Astrocyte of the hippocampus (primary cell): ENCODE results near the gene HOXB6.

Source experiments
- DNase-seq: peaks from one replicate; pipeline ENCODE4 v3.0.0; 2011; ENCODE audit warnings: low read depth, low spot score

Gene HOXB6

GRCh38 chr17:48609759-48610281 lies 5.0 kb upstream of the HOXB6 start:
- no peak for DNase-seq

- no peak for DNase-seq
These were observed 4.2 kb upstream of the HOXB6 start for GRCh38 chr17:48609033-48609432.

GRCh38 chr17:48608494-48608834 lies 3.7 kb upstream of the HOXB6 start:
- DNase-seq: no peak

GRCh38 chr17:48606892-48607614 lies 2.3 kb upstream of the HOXB6 start:
- DNase-seq: no peak

GRCh38 chr17:48605991-48606891 lies 1.5 kb upstream of the HOXB6 start:
- no peak for DNase-seq

- DNase-seq: no peak
These were observed 678 bp upstream of the HOXB6 start for GRCh38 chr17:48605409-48605919.

- DNase-seq: no peak
These were observed 622 bp downstream of the HOXB6 start for GRCh38 chr17:48603959-48604769.

GRCh38 chr17:48601539-48602425 lies 3.0 kb downstream of the HOXB6 start:
- no peak for DNase-seq

GRCh38 chr17:48601207-48601538 lies 3.6 kb downstream of the HOXB6 start:
- no peak for DNase-seq

GRCh38 chr17:48600244-48601098 lies 4.3 kb downstream of the HOXB6 start:
- DNase-seq: no peak

- no peak for DNase-seq
These were observed 5.4 kb downstream of the HOXB6 start for GRCh38 chr17:48599354-48599753.

- DNase-seq: no peak
These were observed 6.0 kb downstream of the HOXB6 start for GRCh38 chr17:48598736-48599135.

- DNase-seq: peak; percentile 66
These were observed 6.8 kb downstream of the HOXB6 start for GRCh38 chr17:48597778-48598631.

- no peak for DNase-seq
These were observed 7.3 kb downstream of the HOXB6 start for GRCh38 chr17:48597528-48597777.

- no peak for DNase-seq
These were observed 7.9 kb downstream of the HOXB6 start for GRCh38 chr17:48596735-48597527.

GRCh38 chr17:48596000-48596734 lies 8.6 kb downstream of the HOXB6 start:
- DNase-seq: no peak

GRCh38 chr17:48595278-48595999 lies 9.3 kb downstream of the HOXB6 start:
- no peak for DNase-seq
